Activated B cell treated with CpG ODN at 0.5 μM for 24 hours (primary cell): ENCODE results near the gene SLC25A20. TPM values are rescaled to one million over a fixed set of nuclear protein-coding genes. Genes with fewer than 3 reads are reported as not detected.

ENCODE experiments used
- ATAC-seq: fragments of 200-7000 bp; cut with Tn5 transposase; one replicate; pipeline ENCODE4 v1.10.0; 2021; ENCODE audit warnings: low read depth, mild to moderate bottlenecking, moderate library complexity
- CTCF ChIA-PET: fragments of 350-600 bp; sonication (Branson Sonifier 250); formaldehyde crosslinking; loops from one replicate; lab custom pipeline; 2021; ENCODE audit warnings: antibody characterized with exemption; lab: Charles Lee
- POLR2A ChIA-PET: fragments of 350-600 bp; sonication (Branson Sonifier 250); formaldehyde crosslinking; loops from one replicate; lab custom pipeline; 2021; ENCODE audit warnings: antibody characterized with exemption; lab: Charles Lee
- DNase-seq: peaks from one replicate; pipeline ENCODE4 v3.0.0; 2022
- H3K27ac Mint-ChIP-seq: one replicate; pipeline ENCODE4 v1.8.0; 2020; ENCODE audit warnings: mixed read lengths
- H3K27me3 Mint-ChIP-seq: one replicate; pipeline ENCODE4 v1.8.0; 2021; ENCODE audit warnings: mixed read lengths
- H3K36me3 Mint-ChIP-seq: one replicate; pipeline ENCODE4 v1.8.0; 2021; ENCODE audit warnings: low read depth, mixed read lengths
- H3K4me1 Mint-ChIP-seq: one replicate; pipeline ENCODE4 v1.8.0; 2021; ENCODE audit warnings: mixed read lengths
- H3K4me3 Mint-ChIP-seq: one replicate; pipeline ENCODE4 v1.8.0; 2020; ENCODE audit warnings: mild to moderate bottlenecking, mixed read lengths
- H3K9me3 Mint-ChIP-seq: one replicate; pipeline ENCODE4 v1.8.0; 2020; ENCODE audit warnings: mixed read lengths
- intact Hi-C: fragments of 100-400 bp; cut with micrococcal nuclease; formaldehyde crosslinking; loops from one replicate; pipeline ENCODE4 v1.15.1; 2024
- total RNA-seq: library from RNA; stranded (reverse); gene quantifications from 2 replicates; pipeline ENCODE4 v1.2.3, GENCODE V29; 2022
- TF ChIP-seq, protein P1 (sequence below): fragments of 200-600 bp; IDR thresholded peaks from one replicate; pipeline ENCODE4 v1.8.0; 2022; ENCODE audit warnings: antibody characterized with exemption, mild to moderate bottlenecking

SLC25A20 gene
- total RNA-seq, 1 donor from 2014 or later, result 11.0 TPM

GRCh38 chr3:48855681-48856447 lies 42.8 kb downstream of the SLC25A20 start:
- DNase-seq, result no peak
- H3K27me3 Mint-ChIP-seq, result no peaks in the 10 kb centered on the region
- no peak overlapping the region for H3K4me3 Mint-ChIP-seq
- H3K36me3 Mint-ChIP-seq, result peaks cover 22% of the 10 kb centered on the region
- TF ChIP-seq, protein P1, sequence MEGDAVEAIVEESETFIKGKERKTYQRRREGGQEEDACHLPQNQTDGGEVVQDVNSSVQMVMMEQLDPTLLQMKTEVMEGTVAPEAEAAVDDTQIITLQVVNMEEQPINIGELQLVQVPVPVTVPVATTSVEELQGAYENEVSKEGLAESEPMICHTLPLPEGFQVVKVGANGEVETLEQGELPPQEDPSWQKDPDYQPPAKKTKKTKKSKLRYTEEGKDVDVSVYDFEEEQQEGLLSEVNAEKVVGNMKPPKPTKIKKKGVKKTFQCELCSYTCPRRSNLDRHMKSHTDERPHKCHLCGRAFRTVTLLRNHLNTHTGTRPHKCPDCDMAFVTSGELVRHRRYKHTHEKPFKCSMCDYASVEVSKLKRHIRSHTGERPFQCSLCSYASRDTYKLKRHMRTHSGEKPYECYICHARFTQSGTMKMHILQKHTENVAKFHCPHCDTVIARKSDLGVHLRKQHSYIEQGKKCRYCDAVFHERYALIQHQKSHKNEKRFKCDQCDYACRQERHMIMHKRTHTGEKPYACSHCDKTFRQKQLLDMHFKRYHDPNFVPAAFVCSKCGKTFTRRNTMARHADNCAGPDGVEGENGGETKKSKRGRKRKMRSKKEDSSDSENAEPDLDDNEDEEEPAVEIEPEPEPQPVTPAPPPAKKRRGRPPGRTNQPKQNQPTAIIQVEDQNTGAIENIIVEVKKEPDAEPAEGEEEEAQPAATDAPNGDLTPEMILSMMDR, result no peak
- ATAC-seq, result no peak
- no peaks in the 10 kb centered on the region for H3K9me3 Mint-ChIP-seq
- intact Hi-C loops, result no loop called here
- H3K27ac Mint-ChIP-seq, result no peak overlapping the region
- no peaks in the 10 kb centered on the region for H3K4me1 Mint-ChIP-seq
- POLR2A ChIA-PET, result interaction anchor here (0.6 kb wide), 3 partner anchors 20 to 150 kb away, joined by 4 to 6 read pairs (median 4); partner anchors contain the start of gene ARIH2
- CTCF ChIA-PET, result no interaction called here

DNA sequence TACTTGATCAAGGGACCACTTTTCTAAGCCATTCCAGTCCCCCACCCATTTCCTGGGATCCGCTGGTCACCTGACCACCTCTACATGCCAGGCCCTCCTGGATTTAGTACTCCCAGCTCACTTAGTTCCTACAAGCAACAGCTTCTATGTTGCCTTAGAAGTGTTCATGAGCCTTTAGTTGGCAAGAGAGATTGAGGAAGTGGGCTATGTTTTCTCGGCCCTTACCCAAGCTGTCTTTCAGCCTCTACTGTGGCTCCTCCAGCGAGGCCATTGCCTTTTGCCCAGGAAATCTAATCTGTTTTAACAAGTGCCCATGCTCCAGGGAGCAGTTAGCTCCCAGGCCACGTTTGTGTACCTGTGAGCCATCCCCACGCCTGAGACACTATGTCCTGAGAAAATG lies 46.5 kb downstream of the SLC25A20 start:
- H3K9me3 Mint-ChIP-seq, result no peaks in the 10 kb centered on the region
- peaks cover 11% of the 10 kb centered on the region for H3K4me1 Mint-ChIP-seq
- ATAC-seq, result no peak
- intact Hi-C loops, result no loop called here
- no peak overlapping the region for H3K27ac Mint-ChIP-seq
- CTCF ChIA-PET, result no interaction called here
- POLR2A ChIA-PET, result interaction anchor here (1.4 kb wide), 1 partner anchor 68 kb away, joined by 9 read pairs; no protein-coding TSS in a partner anchor
- peaks cover 7% of the 10 kb centered on the region for H3K36me3 Mint-ChIP-seq
- DNase-seq, result no peak
- no peak overlapping the region for H3K4me3 Mint-ChIP-seq
- TF ChIP-seq, protein P1, result no peak
- no peaks in the 10 kb centered on the region for H3K27me3 Mint-ChIP-seq

DNA sequence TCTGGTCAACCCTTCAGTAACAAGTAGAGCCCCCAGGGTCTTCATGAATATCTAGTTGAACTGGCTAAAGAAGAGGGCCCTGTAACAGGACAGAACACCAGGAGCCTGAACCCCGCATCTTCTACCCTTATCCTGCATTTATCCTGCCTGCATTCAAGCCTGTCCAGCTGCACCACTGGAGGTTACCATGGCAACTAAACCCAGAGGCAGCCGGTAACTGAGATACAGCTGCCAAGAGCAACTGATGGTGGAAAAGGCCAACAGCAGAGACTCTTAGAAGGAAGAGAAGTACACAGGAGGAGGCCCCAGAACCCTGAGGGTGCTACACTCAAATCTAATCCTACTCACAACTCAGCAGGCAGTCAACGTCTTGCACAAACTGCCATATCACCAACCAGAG lies 47.3 kb downstream of the SLC25A20 start:
- H3K27ac Mint-ChIP-seq, result no peak overlapping the region
- TF ChIP-seq, protein P1, result no peak

GRCh38 chr3:48848816-48849515 lies 49.7 kb downstream of the SLC25A20 start:
- Mint-ChIP-seq H3K4me1 (peaks cover 30% of the 10 kb centered on the region), H3K9me3 (no peaks in the 10 kb centered on the region), H3K36me3 (peaks cover 6% of the 10 kb centered on the region), H3K4me3 (no peak overlapping the region), H3K27me3 (no peaks in the 10 kb centered on the region), H3K27ac (no peak overlapping the region)
- ATAC-seq (no peak), DNase-seq (no peak)
- CTCF ChIA-PET, result no interaction called here
- POLR2A ChIA-PET, result no interaction called here
- intact Hi-C loops, result loop anchor here (5.0 kb wide), 1 partner anchor 173 kb away; the partner anchor contains the start of gene NDUFAF3
- TF ChIP-seq, protein P1, result no peak

More for the DNA sequence above, 47.3 kb downstream of the SLC25A20 start:
- DNase-seq, result no peak
- peaks cover under 1% of the 10 kb centered on the region for H3K36me3 Mint-ChIP-seq
- no peak for ATAC-seq
- H3K27me3 Mint-ChIP-seq, result no peaks in the 10 kb centered on the region
- no peak overlapping the region for H3K4me3 Mint-ChIP-seq
- peaks cover 16% of the 10 kb centered on the region for H3K4me1 Mint-ChIP-seq
- intact Hi-C loops, result no loop called here
- ChIA-PET POLR2A (interaction anchor here (1.4 kb wide), 1 partner anchor 68 kb away, joined by 9 read pairs; no protein-coding TSS in a partner anchor), CTCF (no interaction called here)
- no peaks in the 10 kb centered on the region for H3K9me3 Mint-ChIP-seq
